CD4-positive, alpha-beta T cell treated with Interleukin-21 for 1 hour (primary cell): ENCODE measurements around the gene ATP2A3.
A peak's percentile ranks its signal among the peaks of the same experiment; 100 is the strongest.

ENCODE experiments used
- DNase-seq: peaks from one replicate; pipeline ENCODE4 v3.0.0-alpha.2; 2020

Gene ATP2A3

DNA sequence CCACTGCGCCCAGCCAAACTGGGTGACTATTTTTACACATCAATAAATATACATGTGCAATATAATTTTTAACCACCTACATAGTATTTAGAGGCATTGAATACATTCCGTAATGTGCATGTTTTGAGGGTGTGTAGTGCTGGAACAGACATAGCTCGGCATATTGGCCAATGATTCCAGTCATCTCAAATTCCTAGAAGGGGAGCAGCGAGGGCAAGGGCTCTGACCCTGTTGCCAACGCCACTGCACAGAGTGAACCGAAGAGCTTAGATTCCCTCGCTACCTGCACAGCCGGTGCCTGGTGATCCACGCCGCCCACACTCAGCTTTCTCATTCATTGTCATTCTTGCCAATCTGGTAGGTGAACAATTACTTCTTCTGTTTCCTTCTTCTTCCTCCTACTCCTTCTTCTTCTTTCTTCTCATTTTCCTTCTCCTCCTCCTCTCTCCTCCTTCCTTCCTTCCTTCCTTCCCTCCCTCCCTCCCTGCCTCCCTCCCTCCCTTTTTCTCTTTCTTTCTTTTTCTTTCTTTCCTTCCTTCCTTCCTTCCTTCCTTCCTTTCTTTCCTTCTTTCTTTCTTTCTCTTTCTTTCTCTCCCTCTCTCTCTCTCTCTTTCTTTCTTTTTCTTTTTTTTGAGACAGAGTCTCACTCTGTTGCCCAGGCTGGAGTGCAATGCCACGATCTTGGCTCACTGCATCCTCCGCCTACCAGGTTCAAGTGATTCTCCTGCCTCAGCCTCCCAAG is 26.3 kb upstream of the ATP2A3 start:
- DNase-seq, result no peak

DNA sequence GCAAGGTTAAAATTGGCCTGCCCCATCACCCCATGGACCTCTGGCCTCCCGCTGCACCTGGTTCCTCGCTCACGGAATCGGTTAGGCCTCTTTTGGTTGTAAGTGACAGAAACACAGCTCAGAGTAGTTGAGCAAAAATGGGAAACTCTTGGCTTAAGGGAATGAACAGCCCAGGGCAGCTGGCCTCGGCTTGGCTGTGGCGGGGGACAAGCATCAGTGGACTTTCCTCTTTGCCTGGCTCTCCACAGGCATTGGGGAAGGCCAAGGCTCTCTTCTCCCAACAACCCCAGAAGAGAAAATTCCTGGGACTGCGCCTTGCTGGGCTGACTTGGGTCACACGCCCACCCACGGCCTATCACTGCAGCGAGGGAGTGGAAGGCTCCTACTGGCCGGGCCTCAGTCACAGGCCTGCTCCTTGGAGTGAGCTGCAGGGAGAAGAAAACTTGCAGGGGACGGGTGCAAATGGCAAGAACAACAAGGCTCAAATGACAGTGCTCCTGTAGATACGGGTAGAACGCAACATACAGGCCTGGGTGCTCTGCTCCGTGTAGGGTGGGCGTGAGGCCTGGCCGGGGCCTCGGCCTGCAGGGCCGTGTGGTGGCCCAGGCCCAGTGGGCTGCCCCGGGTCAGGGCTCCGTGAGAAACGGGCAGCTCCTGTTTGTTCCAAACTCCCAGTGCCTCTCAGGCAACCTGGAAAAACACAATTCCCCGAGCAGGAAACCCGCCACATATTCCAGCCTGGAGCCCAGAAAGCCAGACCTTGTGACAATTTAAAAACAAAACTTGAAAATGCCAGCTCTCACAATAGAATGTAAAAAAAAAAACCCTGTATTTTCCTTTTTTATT is 25.0 kb upstream of the ATP2A3 start:
- DNase-seq, result no peak

DNA sequence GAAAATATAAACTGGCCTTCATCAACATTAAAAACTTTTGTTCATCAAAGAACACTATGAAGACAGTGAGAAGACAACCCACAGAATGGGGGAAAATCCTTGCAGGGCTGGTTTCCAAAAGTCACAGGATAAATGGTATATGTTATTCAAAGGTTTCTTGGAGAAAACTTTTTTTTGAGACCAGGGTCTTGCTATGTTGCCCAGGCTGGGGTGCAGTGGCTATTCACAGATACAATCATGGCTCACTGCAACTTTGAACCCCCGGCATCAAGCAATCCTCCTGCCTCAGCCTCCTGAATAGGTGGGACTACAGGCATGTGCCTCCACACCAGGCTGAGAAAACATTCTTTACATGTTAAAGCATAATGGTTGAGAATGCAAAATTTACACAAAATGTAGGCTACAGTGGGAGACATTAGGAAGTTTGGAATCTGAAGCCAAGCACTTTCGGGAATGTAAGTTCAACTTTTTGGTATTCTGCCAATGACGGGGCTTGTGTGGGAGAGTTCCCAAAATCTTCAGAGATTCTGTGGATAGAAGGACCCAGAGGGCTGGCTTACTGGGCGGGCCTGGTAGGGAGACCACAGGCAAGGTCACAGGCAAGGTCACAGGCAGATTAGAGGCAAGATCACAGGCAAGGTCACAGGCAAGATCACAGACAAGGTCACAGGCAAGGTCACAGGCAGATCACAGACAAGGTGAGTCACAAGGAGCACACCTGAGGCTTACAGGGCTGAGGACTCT is 24.2 kb upstream of the ATP2A3 start:
- no peak for DNase-seq

DNA sequence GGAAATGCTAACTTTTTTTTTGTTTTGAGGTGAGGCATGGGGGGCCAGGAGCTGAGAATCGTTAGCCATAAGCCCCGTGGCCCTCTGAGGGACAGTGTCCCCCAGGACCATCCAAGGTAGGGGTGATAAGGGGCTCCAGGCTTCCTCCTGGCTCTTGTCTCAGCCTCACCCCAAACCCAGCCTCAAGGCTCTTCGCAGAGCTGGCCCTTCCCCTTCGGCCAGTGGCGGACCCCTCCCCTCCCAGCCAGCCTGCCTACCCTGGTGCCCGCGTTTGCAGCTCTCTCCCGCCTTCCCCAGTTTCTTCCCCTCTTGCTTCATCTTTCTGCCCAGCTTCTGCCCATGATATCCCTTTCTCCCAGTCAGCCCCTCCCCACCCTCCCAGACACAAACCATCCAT is 22.7 kb upstream of the ATP2A3 start:
- DNase-seq, result no peak

DNA sequence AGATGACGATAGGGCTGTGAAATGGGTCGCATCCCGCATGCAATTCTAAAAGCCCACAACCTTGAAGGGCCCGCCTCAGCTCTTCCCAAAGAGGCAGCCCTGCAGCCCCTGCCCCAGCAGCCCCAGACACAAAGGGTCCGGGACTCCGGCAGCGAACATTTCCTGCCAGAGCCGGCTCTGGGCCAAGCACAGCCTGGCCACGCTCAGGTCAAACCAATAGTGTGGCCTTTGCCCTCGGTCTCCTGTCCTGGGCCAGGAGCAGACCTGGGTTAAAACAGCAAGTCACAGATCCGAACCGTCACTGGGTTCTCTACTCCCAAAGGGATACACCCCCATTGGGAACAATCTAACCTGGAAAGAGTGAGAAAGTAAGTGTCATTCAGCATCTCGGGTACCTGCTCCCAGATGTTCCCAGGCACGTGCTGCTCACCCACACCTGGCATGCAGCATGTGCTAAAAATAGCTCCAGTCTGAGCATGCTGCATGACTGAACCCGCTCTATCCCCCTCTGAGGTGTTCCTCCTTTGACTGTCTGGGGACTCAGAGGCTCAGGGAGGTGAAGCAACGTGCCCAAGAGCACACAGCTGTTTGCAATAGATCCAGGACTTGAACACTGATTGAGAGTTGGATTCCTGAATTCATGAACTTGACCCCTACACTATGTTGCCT is 22.2 kb upstream of the ATP2A3 start:
- DNase-seq, result no peak

DNA sequence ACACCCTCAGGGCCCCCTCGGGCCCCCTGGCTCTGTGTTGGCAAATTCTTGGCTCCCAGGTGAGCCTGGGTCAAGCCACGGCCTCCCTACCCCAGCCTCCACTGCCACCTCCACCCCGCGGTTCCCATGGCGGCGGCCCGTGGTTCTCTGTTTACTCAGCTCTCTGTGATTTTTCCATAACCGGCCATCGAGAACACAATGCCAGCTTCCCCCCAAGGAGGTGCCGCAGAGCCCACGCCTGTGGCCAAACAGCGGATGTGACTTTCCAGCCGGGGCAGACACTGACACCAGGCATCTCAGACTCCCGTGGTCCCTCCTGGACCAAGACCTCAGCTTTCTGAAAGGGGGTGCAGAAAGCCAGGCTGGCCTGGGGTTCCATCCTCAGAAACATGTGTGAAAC is 21.6 kb upstream of the ATP2A3 start:
- no peak for DNase-seq

DNA sequence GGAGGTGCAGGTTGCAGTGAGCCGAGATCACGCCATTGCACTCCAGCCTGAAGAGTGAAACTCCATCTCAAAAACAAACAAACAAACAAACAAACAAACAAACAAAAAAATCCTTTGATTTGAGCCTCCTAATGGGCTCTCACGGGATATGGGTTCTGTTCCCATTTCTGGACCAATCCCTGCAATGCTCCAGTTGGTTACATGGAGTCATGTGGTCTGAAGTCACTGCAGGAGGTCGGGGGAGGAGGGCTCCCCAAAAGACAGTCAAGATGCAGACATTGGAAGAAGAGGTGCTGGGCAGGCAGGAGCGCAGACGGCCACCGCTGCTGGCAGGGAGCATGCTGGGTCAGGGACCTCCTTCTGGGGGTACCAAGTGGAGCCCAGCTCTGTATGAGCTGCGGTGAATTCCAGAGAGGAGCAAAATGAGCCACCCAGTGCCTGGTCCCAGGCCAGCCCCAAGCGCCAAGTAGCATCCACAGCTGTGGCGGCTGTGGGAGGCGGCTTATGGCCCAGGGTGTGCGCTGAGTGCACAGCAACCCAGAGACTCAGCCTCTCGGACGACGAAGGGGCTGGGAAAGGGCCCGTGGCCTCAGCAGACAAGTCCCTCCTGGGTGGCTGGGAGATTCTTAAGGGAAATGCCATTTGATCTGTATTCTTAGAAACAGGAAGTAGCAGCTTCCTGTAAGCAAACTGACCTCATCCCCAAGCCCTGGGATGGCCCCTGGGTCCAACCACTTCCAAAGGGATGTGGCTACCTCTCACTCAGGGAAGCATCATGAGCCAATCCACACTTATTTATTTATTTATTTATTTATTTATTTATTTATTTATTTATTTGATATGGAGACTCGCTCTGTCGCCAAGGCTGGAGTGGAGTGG is 19.6 kb upstream of the ATP2A3 start:
- DNase-seq, result no peak

DNA sequence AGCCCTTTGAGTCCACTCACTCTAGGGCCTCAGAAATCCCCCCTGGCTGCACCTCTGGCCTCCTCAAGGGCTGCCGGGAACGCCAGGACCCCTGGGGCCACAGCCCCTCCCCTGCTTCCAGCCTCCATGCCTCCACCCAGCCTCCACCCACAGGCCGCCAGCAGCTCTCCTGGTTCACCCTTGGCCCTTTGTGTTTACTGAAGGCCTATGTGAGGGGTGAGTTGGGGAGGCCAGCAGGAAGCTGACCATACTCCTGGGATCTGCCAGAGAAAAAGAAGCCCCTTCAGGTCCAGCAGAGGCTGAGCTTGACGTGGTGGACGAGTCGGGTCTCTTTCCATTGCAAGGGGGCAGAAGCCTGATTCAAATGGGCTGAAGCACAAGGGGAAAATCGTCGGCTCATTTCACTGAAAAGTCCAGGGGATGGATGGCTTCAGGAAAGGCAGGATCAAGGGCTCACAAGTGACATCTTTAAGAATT is 18.3 kb upstream of the ATP2A3 start:
- DNase-seq, result no peak

DNA sequence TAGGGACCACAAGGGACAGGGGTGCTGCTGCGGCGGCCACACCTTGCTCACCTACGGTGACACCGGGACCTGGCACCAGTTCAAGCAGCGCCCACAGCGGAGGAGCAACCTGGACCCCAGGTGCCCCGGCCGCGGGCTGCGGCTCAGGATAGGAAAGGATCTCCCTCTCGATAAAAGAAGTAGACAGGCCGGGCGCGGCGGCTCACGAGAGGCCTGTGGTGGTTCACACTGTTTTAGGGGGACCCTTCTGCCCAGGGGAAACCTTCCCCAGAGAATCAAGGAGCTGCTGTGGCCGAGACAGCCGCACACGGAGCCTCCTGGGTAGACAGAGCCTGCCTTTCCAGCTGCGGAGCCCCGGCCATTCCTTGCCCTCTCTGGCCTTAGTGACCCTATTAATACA is 17.9 kb upstream of the ATP2A3 start:
- no peak for DNase-seq

DNA sequence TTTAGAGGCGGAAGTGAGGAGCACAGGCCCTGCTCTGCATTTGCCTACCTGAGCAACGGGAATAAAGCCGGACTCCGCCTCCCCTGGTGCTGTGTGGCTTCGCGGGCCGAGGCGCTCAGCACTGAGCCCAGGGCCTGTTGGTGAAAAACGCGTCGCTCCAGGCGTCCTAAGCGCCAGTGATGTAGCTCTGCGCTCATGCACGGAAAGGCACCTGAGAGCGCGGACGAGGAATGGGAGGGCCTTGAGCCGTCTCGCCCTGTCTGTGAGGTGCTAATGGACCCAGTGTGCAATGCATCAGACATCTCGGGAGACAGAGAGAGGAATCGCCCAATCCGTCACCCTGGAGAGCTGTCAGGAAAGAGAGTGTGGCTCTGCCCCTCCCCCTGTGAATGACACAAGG is 17.2 kb upstream of the ATP2A3 start:
- DNase-seq, result no peak

DNA sequence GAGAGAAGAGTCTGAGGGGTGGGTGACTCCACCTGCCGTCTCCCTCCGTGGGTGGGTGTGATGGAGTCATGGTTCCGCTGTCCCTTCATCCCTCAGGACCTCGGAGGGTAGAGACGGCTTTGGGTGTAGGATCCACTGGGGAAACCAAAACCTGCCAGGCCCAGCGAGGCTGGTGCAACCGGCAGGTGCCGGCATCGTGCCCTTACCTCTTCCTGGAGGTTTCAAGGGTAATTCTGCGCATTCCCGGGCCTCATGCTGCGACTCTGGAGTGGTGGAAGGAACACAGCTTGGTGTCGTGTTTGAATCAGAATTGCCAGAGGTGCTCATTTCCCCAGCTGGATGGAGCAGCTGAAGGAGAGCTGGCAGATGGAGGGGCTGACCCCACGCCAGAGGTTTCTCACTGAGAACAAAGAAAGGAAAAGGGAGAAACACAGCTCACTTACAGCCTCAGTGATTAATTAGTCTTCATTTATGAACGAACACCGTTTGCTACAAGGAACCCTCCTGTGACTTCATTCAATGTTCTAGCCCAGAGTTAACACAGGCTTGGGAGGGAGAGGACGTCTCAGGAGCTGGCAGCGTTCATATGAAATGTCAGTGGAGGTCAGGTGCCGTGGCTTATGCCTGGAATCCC is 16.3 kb upstream of the ATP2A3 start:
- no peak for DNase-seq

DNA sequence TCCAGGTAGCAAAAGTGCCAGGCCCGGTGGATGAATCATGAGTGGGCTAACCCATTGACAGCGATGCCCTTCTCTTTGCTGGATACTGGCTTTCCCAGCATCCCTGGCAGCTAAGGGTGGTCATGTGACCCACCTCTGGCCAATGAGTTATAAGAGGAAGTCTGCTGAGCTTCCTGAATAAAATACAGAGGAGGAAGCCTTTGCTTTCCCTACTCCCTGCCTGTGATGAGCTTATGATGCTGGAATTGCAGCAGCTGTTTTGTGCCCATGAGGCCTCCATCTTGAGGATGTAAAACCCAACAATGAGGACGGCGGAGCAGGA is 15.0 kb upstream of the ATP2A3 start:
- DNase-seq, result no peak

DNA sequence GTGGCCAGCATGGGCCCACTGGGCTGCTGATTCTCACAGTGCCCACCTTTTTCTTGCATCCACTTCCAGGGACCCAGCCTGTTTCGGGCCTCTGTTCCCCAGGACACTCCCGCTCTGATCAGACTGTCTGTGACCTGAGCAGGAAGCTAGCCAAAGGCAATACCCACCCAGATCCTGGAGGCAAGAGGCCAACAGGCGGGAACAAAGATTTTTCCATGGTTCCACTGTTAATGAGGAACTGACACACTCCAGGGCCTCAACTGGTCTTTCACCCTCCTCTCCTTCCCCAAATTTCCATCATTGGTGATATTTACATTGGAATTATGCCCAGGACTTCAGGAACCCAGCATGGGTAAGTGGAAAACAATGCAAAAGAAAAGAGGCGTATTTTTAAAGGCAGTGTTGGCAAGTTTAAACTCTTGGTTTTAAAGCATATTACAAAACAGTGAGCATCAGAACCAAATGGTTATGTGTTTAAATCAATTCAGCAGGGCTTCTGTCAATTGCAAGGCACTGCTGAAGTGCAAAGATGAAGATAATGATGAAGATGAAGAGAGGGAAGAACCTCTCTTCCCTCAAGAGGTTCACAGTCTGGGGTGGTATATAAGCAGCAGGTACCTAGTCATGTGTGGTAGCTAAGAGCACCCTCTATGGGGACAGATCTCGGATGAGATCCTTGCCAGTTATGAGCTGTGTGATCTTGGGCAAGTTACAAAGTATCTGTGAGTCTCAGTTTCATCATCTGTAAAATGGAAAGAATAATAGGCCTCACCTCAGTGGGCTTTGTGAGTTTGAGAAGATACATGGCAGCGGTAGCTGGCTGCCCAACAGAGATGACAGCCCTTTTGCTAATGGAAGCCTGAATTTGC is 14.4 kb upstream of the ATP2A3 start:
- no peak for DNase-seq

DNA sequence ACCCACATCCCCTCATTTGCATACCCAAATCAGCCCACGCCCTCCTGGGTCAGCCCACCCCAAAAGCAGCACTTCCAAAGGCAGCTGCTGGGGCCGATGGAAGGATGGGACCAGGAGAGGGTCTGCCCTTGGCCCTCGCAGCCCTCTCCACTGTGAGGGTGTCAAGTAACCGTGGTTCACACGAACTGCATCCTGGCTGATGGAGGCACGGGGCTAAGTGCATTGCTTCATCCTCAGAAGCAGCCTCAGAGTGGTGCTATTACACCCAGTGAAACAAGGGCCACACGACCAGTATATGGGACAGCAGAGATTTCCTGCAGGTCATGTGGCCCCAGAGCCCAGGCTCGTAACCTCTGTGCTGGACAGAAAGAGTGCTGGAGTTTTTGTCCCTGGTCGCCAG is 13.2 kb upstream of the ATP2A3 start:
- DNase-seq, result no peak

DNA sequence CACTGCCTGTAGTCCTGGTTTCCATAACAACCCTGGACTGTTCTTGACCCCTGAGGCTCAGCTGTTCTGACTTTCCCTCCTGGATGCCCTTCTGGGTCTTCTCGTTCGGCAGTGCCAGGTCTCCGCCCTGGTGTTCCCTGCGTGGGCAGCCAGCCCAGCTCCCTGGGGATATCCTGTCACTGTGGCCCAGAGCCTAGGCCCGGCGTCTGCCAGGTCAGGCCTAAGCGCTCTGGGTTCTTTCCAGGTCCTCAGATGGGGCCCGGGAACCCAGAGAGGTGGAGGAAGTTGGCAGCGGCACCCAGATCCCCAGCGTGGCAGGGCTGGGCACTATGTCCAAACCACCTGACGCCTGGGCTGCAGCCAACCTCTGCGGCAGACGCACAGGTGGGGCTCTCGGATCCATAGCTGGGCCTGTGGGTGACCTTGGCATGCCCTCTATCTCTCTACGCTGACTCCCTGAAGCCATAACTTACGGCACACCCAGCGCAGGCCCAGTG is 12.5 kb upstream of the ATP2A3 start:
- no peak for DNase-seq

DNA sequence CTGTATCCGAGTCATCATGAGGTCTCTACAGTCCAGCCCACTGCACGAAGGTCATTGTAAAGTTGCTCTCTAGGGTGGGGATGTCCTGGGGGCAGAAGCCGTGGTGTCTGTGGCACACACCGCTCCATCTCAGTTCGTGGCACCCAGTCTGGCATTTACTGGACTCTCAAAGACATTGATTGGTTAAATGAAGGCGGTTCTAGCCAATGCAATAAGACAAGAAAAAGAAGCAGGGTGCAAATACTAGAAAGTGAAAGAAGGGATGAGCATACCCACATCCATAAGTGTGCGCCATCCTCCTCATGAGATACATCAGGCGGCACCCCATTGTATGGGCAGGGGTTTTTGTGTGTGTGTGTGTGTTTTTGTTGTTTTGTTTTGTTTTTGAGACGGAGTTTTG is 10.7 kb upstream of the ATP2A3 start:
- DNase-seq, result no peak

DNA sequence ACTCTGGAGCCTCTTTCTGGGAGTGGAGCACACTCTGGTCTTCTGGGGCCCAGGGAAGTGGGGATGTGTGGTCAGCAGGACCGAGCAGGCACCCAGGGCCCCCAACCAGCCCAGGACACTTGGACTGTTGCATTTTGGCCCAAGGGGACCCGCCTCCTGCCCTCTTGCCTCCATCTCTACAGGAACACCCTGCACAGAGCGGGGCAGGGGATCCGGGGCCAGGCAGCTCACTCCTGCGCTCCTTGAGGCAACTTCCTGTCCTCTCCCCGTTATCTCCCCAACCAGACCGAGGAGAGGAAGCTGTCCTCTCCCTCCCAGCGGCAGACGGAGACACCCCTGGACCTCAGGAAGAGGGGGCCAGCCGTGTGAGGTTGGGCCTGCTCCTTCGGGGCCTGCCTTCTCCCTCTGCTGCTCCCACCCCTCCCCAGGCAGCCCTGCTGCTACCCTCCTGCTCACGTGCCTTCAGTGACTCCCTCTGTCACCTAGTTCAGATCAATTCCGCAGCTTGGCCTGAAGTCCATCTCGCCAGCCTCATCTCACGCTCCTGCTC is 10.0 kb upstream of the ATP2A3 start:
- DNase-seq, result no peak

DNA sequence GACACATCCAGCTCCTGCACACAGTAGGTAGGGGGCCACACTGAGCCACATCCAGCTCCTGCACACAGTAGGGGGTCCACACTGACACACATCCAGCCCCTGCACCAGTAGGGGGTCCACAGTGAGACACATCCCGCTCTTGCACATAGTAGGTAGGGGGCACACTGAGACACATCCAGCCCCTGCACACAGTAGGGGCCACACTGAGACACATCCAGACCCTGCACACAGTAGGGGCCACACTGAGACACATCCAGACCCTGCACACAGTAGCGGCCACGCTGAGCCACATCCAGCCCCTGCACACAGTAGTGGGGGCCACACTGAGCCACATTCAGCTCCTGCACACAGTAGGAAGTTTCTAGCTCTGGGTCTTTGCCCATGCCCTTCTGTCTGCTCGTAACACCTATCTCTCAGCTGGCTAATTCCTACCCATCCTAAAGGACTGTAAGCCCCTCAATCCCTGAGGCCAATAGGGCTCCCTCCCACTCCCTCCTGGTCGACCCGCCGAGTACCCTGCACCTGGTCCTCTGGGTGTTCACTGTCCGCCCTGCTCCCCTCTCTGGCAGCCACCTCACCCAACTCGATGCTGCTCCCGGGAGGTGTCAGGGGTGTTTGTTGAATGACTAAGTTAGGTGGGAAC is 9.4 kb upstream of the ATP2A3 start:
- DNase-seq, result no peak

DNA sequence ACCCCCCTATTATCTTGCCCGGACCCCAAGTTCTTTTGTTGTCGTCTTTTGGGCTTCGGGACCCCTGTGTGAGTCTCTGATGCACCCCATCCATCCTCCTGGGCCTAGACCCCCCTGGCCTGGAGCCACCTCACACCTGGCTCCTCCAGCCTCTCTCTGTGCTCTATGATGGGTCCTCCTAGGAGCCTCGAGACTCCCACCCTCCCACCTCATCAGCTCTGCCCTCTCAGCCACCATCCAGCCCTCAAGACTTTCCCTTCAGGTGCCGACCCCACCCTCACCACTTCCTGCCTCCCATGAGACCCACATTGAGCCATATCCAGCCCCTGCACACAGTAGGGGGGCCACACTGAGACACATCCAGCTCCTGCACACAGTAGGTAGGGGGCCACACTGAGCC is 8.7 kb upstream of the ATP2A3 start:
- no peak for DNase-seq

DNA sequence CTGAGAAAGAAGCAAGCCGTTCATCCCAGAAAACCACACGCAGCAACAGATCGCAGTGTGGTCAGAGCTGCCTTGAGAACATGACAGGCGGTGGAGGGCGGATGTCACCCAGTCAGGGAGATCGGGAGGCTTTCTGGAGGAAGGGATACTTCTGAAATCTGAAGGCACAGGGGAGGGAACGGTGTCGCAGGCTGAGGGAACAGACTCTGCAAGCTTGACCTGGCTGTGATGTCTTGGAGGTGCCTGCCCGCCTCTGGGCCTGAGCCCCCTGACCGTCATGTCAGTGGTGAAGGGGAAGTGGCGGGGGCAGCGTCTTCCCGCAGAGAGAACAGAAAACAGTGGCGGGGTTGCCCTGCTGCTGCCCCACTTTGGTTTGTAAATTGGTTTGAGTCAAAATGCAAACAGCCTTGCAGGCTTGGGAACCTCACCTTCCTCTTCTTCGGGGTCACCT is 8.1 kb upstream of the ATP2A3 start:
- DNase-seq, result peak; percentile 17
